ENCODE measurements around the gene OR9Q1. TPM values are rescaled to one million over a fixed set of nuclear protein-coding genes. Genes with fewer than 3 reads are reported as not detected.

Gene OR9Q1
- total RNA-seq, 2 experiments from 2014 or later, result not detected

DNA sequence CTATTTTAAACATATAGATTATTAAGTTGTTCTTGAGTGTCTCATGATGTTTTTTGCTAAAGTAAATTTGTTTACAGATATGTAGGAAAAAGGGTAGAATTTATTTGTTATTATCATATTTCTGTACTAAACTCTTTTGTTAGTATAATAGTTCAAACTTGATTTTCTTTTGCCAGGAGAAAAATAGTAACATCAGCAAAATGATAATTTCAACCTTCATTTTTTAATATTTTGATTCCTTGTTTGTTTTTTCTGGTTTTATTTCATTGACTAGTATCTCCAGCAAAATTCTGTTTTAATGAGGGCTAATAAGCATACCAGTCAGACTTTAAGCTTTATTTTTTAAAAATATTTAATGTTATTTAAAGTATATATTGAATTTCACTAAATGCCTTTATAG is 192.8 kb downstream of the OR9Q1 start:
- H3K9me3 Mint-ChIP-seq, result no peaks in the 10 kb centered on the region
- H3K27me3 ChIP-seq (ENCODE audit: control insufficient read depth in 1 of 2, insufficient read depth in 2 of 2, low read length in 2 of 2), result no peaks in the 10 kb centered on the region
- H3K36me3 Mint-ChIP-seq (ENCODE audit: low read depth), result no peaks in the 10 kb centered on the region
- no peak overlapping the region for H3K27ac ChIP-seq (ENCODE audit: low read depth in 1 of 2, low read length in 2 of 2)
- no peaks in the 10 kb centered on the region for H3K9me3 ChIP-seq (ENCODE audit: control insufficient read depth in 1 of 2, insufficient read depth in 1 of 2, low read length in 2 of 2)
- no peak overlapping the region for H3K4me3 ChIP-seq (ENCODE audit: low read length)
- H3K4me1 Mint-ChIP-seq (ENCODE audit: low read depth), result no peaks in the 10 kb centered on the region
- POLR2A ChIA-PET, result no interaction called here
- H3K4me1 ChIP-seq (ENCODE audit: insufficient read depth, low read length), result no peaks in the 10 kb centered on the region
- no peak overlapping the region for H3K27ac Mint-ChIP-seq
- no peak overlapping the region for H3K4me3 Mint-ChIP-seq
- H3K36me3 ChIP-seq (ENCODE audit: insufficient read depth, low read length), result no peaks in the 10 kb centered on the region
- CTCF ChIA-PET, result no interaction called here
- intact Hi-C loops (cut with DNase I, micrococcal nuclease), result no loop called here
- no peak for TF ChIP-seq CTCF (IDR thresholded peaks at IDR 0.05)
- DNase-seq (no peak), ATAC-seq (ENCODE audit: poor library complexity) (no peak)
- peaks cover 19% of the 10 kb centered on the region for H3K27me3 Mint-ChIP-seq

GRCh38 chr11:58222721-58223120 is 199.0 kb downstream of the OR9Q1 start:
- DNase-seq, result no peak

GRCh38 chr11:58227956-58228615 is 204.4 kb downstream of the OR9Q1 start:
- TF ChIP-seq CTCF (IDR thresholded peaks at IDR 0.05), result no peak
- Histone ChIP-seq H3K9me3 (ENCODE audit: control insufficient read depth in 1 of 2, insufficient read depth in 1 of 2, low read length in 2 of 2) (peaks cover 0 to 8% of the 10 kb centered on the region in 2 experiments), H3K27ac (ENCODE audit: low read depth in 1 of 2, low read length in 2 of 2) (no peak overlapping the region), H3K4me1 (ENCODE audit: insufficient read depth, low read length) (no peaks in the 10 kb centered on the region), H3K36me3 (ENCODE audit: insufficient read depth, low read length) (no peaks in the 10 kb centered on the region), H3K27me3 (ENCODE audit: control insufficient read depth in 1 of 2, insufficient read depth in 2 of 2, low read length in 2 of 2) (no peaks in the 10 kb centered on the region), H3K4me3 (ENCODE audit: low read length) (no peak overlapping the region)
- H3K27ac Mint-ChIP-seq, result no peak overlapping the region
- H3K36me3 Mint-ChIP-seq (ENCODE audit: low read depth), result no peaks in the 10 kb centered on the region
- POLR2A ChIA-PET, result no interaction called here
- no peak overlapping the region for H3K4me3 Mint-ChIP-seq
- ATAC-seq (ENCODE audit: poor library complexity), result no peak
- CTCF ChIA-PET, result no interaction called here
- no peaks in the 10 kb centered on the region for H3K4me1 Mint-ChIP-seq (ENCODE audit: low read depth)
- DNase-seq, result peak in 1 of 14 experiments; percentile 9
- intact Hi-C loops (cut with DNase I, micrococcal nuclease), result no loop called here
- H3K9me3 Mint-ChIP-seq, result no peaks in the 10 kb centered on the region
- peaks cover 22% of the 10 kb centered on the region for H3K27me3 Mint-ChIP-seq

More at GRCh38 chr11:58222721-58223120, 199.0 kb downstream of the OR9Q1 start:
- H3K36me3 ChIP-seq (ENCODE audit: insufficient read depth, low read length), result no peaks in the 10 kb centered on the region
- Mint-ChIP-seq H3K9me3 (no peaks in the 10 kb centered on the region), H3K4me3 (no peak overlapping the region), H3K27me3 (peaks cover 19% of the 10 kb centered on the region), H3K27ac (no peak overlapping the region), H3K4me1 (ENCODE audit: low read depth) (no peaks in the 10 kb centered on the region), H3K36me3 (ENCODE audit: low read depth) (no peaks in the 10 kb centered on the region)
- ATAC-seq (ENCODE audit: poor library complexity), result no peak
- TF ChIP-seq CTCF (IDR thresholded peaks at IDR 0.05), result no peak
- no peaks in the 10 kb centered on the region for H3K4me1 ChIP-seq (ENCODE audit: insufficient read depth, low read length)
- no peaks in the 10 kb centered on the region for H3K27me3 ChIP-seq (ENCODE audit: control insufficient read depth in 1 of 2, insufficient read depth in 2 of 2, low read length in 2 of 2)
- H3K27ac ChIP-seq (ENCODE audit: low read depth in 1 of 2, low read length in 2 of 2), result no peak overlapping the region
- H3K4me3 ChIP-seq (ENCODE audit: low read length), result no peak overlapping the region
- peaks cover 0 to under 1% of the 10 kb centered on the region in 2 experiments for H3K9me3 ChIP-seq (ENCODE audit: control insufficient read depth in 1 of 2, insufficient read depth in 1 of 2, low read length in 2 of 2)
- CTCF ChIA-PET, result no interaction called here
- intact Hi-C loops (cut with DNase I, micrococcal nuclease), result no loop called here
- POLR2A ChIA-PET, result no interaction called here

Other genes with a start within 250 kb of the OR9Q1 start
- not detected for gene OR6Q1, start 7.1 kb downstream of the OR9Q1 start, total RNA-seq
- not detected for gene OR9I1, start 101.6 kb downstream of the OR9Q1 start, total RNA-seq
- not detected for gene OR9Q2, start 165.2 kb downstream of the OR9Q1 start, total RNA-seq
- not detected for gene OR1S2, start 180.3 kb downstream of the OR9Q1 start, total RNA-seq
- gene OR1S1, start 188.8 kb downstream of the OR9Q1 start, total RNA-seq, result not detected
- gene OR10Q1, start 205.0 kb downstream of the OR9Q1 start, total RNA-seq, result not detected
- not detected for gene OR10W1, start 244.4 kb downstream of the OR9Q1 start, total RNA-seq

All from CD4-positive, alpha-beta T cell (primary cell).